Measurements from ENCODE around the gene HTR1A. TPM values are rescaled to one million over a fixed set of nuclear protein-coding genes. Genes with fewer than 3 reads are reported as not detected.

HTR1A gene
- total RNA-seq: not detected
- long read RNA-seq: 0 reads

- DNase-seq: no peak
- ATAC-seq (ENCODE audit: poor library complexity): no peak
- intact Hi-C loops (cut with DNase I): loop anchor here (10.0 kb wide), 1 partner anchor 547 kb away; no protein-coding TSS in a partner anchor
These were observed at the start of gene HTR1A for GRCh38 chr5:63962279-63962678. TSS of gene HTR1A (minus strand) at chr5:63962445. CDS start at chr5:63961719, 726 bp downstream.

GRCh38 chr5:64003966-64004365, 41.7 kb upstream of the HTR1A start:
- no peak for ATAC-seq (ENCODE audit: poor library complexity)
- DNase-seq: no peak
- intact Hi-C loops (cut with DNase I): no loop called here

- intact Hi-C loops (cut with DNase I): no loop called here
- ATAC-seq (ENCODE audit: poor library complexity): no peak
- no peak for DNase-seq
These were observed 37.9 kb upstream of the HTR1A start for GRCh38 chr5:64000096-64000495.

GRCh38 chr5:63987053-63987452, 24.8 kb upstream of the HTR1A start:
- no peak for ATAC-seq (ENCODE audit: poor library complexity)
- DNase-seq: no peak
- intact Hi-C loops (cut with DNase I): no loop called here

- intact Hi-C loops (cut with DNase I): no loop called here
- ATAC-seq (ENCODE audit: poor library complexity): no peak
- no peak for DNase-seq
These were observed 19.6 kb upstream of the HTR1A start for GRCh38 chr5:63981864-63982263.

GRCh38 chr5:63963926-63964325, 1.7 kb upstream of the HTR1A start:
- intact Hi-C loops (cut with DNase I): loop anchor here (10.0 kb wide), 1 partner anchor 549 kb away; no protein-coding TSS in a partner anchor
- DNase-seq (no peak), ATAC-seq (ENCODE audit: poor library complexity) (no peak)

GRCh38 chr5:63963080-63963735, 963 bp upstream of the HTR1A start:
- no peak for ATAC-seq (ENCODE audit: poor library complexity)
- intact Hi-C loops (cut with DNase I): loop anchor here (10.0 kb wide), 1 partner anchor 548 kb away; no protein-coding TSS in a partner anchor
- DNase-seq: no peak

GRCh38 chr5:63961598-63962161, 565 bp downstream of the HTR1A start:
- ATAC-seq (ENCODE audit: poor library complexity) (no peak), DNase-seq (no peak)
- intact Hi-C loops (cut with DNase I): loop anchor here (10.0 kb wide), 1 partner anchor 547 kb away; no protein-coding TSS in a partner anchor

- ATAC-seq (ENCODE audit: poor library complexity) (no peak), DNase-seq (no peak)
- intact Hi-C loops (cut with DNase I): loop anchor here (10.0 kb wide), 1 partner anchor 546 kb away; no protein-coding TSS in a partner anchor
These were observed 1.1 kb downstream of the HTR1A start for GRCh38 chr5:63961125-63961597.

GRCh38 chr5:63960646-63961045, 1.6 kb downstream of the HTR1A start:
- ATAC-seq (ENCODE audit: poor library complexity): no peak
- no peak for DNase-seq
- intact Hi-C loops (cut with DNase I): loop anchor here (10.0 kb wide), 1 partner anchor 546 kb away; no protein-coding TSS in a partner anchor

- intact Hi-C loops (cut with DNase I): no loop called here
- peak; percentile 38 for DNase-seq
- no peak for ATAC-seq (ENCODE audit: poor library complexity)
These were observed 2.9 kb downstream of the HTR1A start for GRCh38 chr5:63959177-63959982.

GRCh38 chr5:63958654-63959053, 3.6 kb downstream of the HTR1A start:
- ATAC-seq (ENCODE audit: poor library complexity) (no peak), DNase-seq (no peak)
- intact Hi-C loops (cut with DNase I): no loop called here

- ATAC-seq (ENCODE audit: poor library complexity) (no peak), DNase-seq (no peak)
- intact Hi-C loops (cut with DNase I): no loop called here
These were observed 4.6 kb downstream of the HTR1A start for GRCh38 chr5:63957617-63958016.

- ATAC-seq (ENCODE audit: poor library complexity): no peak
- intact Hi-C loops (cut with DNase I): no loop called here
These were observed 9.0 kb downstream of the HTR1A start for GRCh38 chr5:63953217-63953616.

GRCh38 chr5:63935103-63935502, 27.1 kb downstream of the HTR1A start:
- ATAC-seq (ENCODE audit: poor library complexity) (no peak), DNase-seq (no peak)
- intact Hi-C loops (cut with DNase I): no loop called here

More at GRCh38 chr5:63953217-63953616, 9.0 kb downstream of the HTR1A start:
- no peak for DNase-seq

- ATAC-seq (ENCODE audit: poor library complexity) (no peak), DNase-seq (no peak)
- intact Hi-C loops (cut with DNase I): no loop called here
These were observed 30.4 kb downstream of the HTR1A start for GRCh38 chr5:63931836-63932235.

GRCh38 chr5:63928451-63928850, 33.8 kb downstream of the HTR1A start:
- intact Hi-C loops (cut with DNase I): no loop called here
- no peak for DNase-seq
- ATAC-seq (ENCODE audit: poor library complexity): no peak

GRCh38 chr5:63923914-63924313, 38.3 kb downstream of the HTR1A start:
- no peak for DNase-seq
- intact Hi-C loops (cut with DNase I): no loop called here
- ATAC-seq (ENCODE audit: poor library complexity): no peak

- intact Hi-C loops (cut with DNase I): no loop called here
- DNase-seq (no peak), ATAC-seq (ENCODE audit: poor library complexity) (no peak)
These were observed 42.3 kb downstream of the HTR1A start for GRCh38 chr5:63919763-63920478.

Measured in Right ventricle myocardium superior (tissue), 1 donor.